Cardiac muscle cell (in vitro differentiated cells and primary cell): ENCODE measurements around the gene FNBP1. TPM values are rescaled to one million over a fixed set of nuclear protein-coding genes. Genes with fewer than 3 reads are reported as not detected.
A peak's percentile ranks its signal among the peaks of the same experiment; 100 is the strongest.
"Not testable (repeated sequence)": the region's sequence is repeated elsewhere in the genome, so short reads cannot be mapped to it uniquely, and the experiment has no call there.

ENCODE experiments used
- DNase-seq, 2 donors: peaks; one replicate each; pipeline versions ENCODE4 v3.0.0 to v3.0.0-alpha.2; 2010 to 2017; ENCODE audit warnings: low read depth in 1 of 2, low spot score in 1 of 2
- H3K27ac ChIP-seq: fragments of 200-600 bp; sonication (generic); 2 replicates; pipeline ENCODE4 v1.5.1; 2016
- H3K27me3 ChIP-seq: fragments of 200-600 bp; sonication (generic); 2 replicates; pipeline ENCODE4 v1.6.0; 2016; ENCODE audit warnings: control low read depth
- H3K36me3 ChIP-seq: fragments of 200-600 bp; sonication (generic); 2 replicates; pipeline ENCODE4 v1.5.1; 2016; ENCODE audit warnings: control low read depth
- H3K4me1 ChIP-seq: fragments of 200-600 bp; sonication (generic); 2 replicates; pipeline ENCODE4 v1.8.1; 2017; ENCODE audit warnings: low read depth, mild to moderate bottlenecking, mixed run types
- H3K4me3 ChIP-seq: fragments of 200-600 bp; sonication (generic); 2 replicates; pipeline ENCODE4 v1.5.1; 2016; ENCODE audit warnings: mild to moderate bottlenecking
- H3K9me3 ChIP-seq: fragments of 200-600 bp; sonication (generic); 2 replicates; pipeline ENCODE4 v1.5.1; 2017; ENCODE audit warnings: low read depth, mild to moderate bottlenecking, control low read depth
- polyA plus RNA-seq: library from polyadenylated mRNA; unstranded; fragments of >200 nt; fragmentation: Nextera tagmentation; extraction: Ambion mirVana; gene quantifications from 2 replicates; pipeline ENCODE4 v1.2.1, GENCODE V29; 2016
- total RNA-seq: library from RNA; depleted of rRNA; stranded (reverse); fragments of >200 nt; gene quantifications from 2 replicates; pipeline ENCODE4 v1.2.3, GENCODE V29; 2016
- TF ChIP-seq, protein P1 (sequence below): IDR thresholded peaks from 2 replicates; pipeline ENCODE4 v1.5.1; 2012; ENCODE audit warnings: low read depth, mild to moderate bottlenecking, low read length

Gene FNBP1
- total and polyA plus RNA-seq, 2 experiments from 2014 or later, result 20.5 to 37.9 TPM

DNA sequence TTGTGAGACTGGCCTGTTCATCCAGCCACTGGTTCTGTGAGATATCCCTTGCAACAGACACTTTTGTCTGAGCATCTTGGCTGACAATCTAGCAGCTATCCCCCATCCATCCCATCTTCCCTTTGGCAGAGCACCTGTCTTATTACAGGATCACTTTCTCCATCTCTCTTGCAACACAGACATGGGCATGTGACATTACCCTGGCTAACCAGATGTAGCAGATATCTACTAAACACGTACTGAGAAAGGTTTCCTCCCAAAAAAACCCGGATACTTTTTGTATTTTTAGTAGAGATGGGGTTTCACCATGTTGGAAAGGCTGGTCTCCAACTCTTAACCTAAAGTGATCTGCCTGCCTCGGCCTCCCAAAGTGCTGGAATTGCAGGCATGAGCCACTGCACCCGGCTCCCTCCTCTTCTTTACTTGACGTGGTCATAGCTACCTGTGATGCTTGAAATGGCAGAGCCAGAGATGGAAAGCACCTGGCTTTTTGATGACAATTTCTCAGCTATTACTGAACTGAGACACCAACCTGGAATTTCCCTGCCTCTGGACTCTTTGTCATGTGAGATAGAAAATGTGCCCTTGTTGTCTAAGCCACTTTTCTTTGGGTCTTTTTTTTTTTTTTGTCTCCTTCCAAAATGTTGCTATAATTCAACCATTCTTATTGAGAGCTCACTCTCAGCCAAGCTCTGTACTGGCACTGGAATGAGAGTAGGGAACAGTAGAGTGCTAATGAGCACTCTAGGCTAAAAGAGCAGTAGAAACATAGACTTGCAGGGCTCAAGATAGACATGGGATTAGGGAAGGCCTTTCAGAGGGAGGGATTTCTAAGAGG lies 32.6 kb downstream of the FNBP1 start:
- H3K27ac ChIP-seq, result no peak overlapping the region
- H3K4me3 ChIP-seq, result no peak overlapping the region
- no peaks in the 10 kb centered on the region for H3K4me1 ChIP-seq
- H3K36me3 ChIP-seq, result no peaks in the 10 kb centered on the region
- no peaks in the 10 kb centered on the region for H3K9me3 ChIP-seq
- no peak for DNase-seq
- TF ChIP-seq, protein P1, sequence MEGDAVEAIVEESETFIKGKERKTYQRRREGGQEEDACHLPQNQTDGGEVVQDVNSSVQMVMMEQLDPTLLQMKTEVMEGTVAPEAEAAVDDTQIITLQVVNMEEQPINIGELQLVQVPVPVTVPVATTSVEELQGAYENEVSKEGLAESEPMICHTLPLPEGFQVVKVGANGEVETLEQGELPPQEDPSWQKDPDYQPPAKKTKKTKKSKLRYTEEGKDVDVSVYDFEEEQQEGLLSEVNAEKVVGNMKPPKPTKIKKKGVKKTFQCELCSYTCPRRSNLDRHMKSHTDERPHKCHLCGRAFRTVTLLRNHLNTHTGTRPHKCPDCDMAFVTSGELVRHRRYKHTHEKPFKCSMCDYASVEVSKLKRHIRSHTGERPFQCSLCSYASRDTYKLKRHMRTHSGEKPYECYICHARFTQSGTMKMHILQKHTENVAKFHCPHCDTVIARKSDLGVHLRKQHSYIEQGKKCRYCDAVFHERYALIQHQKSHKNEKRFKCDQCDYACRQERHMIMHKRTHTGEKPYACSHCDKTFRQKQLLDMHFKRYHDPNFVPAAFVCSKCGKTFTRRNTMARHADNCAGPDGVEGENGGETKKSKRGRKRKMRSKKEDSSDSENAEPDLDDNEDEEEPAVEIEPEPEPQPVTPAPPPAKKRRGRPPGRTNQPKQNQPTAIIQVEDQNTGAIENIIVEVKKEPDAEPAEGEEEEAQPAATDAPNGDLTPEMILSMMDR, result no peak
- no peaks in the 10 kb centered on the region for H3K27me3 ChIP-seq

DNA sequence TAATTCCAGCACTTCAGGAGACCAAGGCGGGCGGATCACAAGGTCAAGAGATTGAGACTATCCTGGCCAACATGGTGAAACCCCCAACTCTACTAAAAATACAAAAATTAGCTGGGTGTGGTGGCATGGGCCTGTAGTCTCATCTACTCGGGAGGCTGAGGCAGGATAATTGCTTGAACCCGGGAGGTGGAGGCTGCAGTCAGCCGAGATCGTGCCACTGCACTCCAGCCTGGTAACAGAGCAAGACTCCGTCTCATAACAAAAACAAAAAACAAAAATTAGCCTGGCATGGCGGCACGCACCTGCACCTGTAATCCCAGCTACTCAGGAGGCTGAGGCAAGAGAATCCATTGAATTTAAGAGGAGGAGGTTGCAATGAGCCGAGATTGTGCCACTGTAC lies 33.4 kb downstream of the FNBP1 start:
- H3K27ac ChIP-seq, H3K36me3 ChIP-seq: not testable (repeated sequence)

DNA sequence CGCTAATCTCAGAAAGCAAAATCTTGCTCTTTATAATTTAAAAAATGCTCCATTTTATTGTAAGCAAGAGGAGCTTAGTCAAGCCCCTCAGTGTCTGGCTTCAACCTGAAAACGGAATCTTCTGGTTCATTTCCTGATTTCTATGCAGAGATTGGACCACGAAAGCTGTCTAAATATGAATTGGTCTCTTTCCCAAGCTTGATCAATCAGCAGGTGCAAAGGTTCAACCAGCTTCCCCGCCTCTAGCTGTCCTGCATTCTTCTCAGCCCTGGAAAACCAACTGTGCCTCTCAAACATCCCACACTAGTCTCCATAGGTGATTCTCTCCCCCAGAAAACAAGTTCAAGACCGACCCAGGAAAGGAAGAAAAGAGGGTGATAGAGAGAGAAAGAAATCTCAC lies 34.5 kb downstream of the FNBP1 start:
- DNase-seq, result no peak
- peaks cover 5% of the 10 kb centered on the region for H3K4me1 ChIP-seq
- no peaks in the 10 kb centered on the region for H3K9me3 ChIP-seq
- H3K36me3 ChIP-seq, result no peaks in the 10 kb centered on the region
- H3K27me3 ChIP-seq, result no peaks in the 10 kb centered on the region
- H3K4me3 ChIP-seq, result no peak overlapping the region
- TF ChIP-seq, protein P1, result no peak
- no peak overlapping the region for H3K27ac ChIP-seq

More for the DNA sequence above, 33.4 kb downstream of the FNBP1 start:
- not testable (repeated sequence) for DNase-seq, H3K9me3 ChIP-seq, H3K4me3 ChIP-seq, H3K4me1 ChIP-seq, H3K27me3 ChIP-seq

DNA sequence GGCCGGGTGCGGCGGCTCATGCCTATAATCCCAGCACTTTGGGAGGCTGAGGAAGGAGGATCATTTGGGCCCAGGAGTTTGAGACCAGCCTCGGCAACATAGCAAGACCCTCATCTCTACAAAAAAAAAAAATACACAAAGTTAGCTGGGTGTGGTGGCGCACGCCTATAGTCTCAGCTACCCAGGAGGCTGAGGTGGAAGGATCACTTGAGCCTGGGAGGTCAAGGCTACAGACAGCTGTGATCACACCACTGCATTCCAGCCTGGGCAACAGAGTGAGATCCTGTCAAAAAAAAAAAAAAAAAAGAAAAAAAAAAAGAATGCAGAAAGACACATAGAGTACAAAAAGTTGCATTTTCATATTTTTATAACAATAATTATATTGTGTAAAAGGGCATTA lies 36.0 kb downstream of the FNBP1 start:
- H3K9me3 ChIP-seq, H3K36me3 ChIP-seq, H3K27ac ChIP-seq, H3K4me1 ChIP-seq, DNase-seq, H3K4me3 ChIP-seq, H3K27me3 ChIP-seq: not testable (repeated sequence)

DNA sequence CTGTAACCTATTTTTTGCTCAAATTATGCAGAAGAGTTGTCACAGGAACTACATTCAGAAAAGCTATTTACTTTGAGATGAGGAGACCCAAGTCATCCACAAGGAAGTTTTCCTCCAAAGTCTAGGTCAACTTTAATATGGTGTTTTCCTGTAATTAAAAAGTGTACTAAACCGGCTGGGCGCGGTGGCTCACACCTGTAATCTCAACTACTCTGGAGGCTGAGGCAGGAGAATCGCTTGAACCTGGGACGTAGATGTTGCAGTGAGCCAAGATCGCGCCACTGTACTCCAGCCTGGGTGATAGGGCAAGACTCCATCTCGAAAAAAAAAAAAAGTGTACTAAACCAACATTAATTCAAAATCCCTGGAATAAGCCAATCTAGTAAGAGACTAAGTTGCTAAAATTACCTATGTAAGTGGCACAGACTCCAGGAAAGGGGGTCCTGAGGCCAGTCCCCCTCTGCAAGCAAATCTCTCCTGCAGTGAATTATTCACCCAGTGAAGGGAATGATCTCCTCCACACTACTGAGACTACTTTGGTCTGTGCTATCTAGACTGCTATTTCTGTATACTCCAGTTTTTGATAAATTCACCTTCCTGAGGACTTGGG lies 38.9 kb downstream of the FNBP1 start:
- DNase-seq, result no peak
- TF ChIP-seq, protein P1, result no peak
- no peak overlapping the region for H3K4me3 ChIP-seq
- no peaks in the 10 kb centered on the region for H3K36me3 ChIP-seq
- H3K27ac ChIP-seq, result peak overlapping the region; percentile 44
- no peaks in the 10 kb centered on the region for H3K27me3 ChIP-seq
- peaks cover 5% of the 10 kb centered on the region for H3K4me1 ChIP-seq
- H3K9me3 ChIP-seq, result no peaks in the 10 kb centered on the region

DNA sequence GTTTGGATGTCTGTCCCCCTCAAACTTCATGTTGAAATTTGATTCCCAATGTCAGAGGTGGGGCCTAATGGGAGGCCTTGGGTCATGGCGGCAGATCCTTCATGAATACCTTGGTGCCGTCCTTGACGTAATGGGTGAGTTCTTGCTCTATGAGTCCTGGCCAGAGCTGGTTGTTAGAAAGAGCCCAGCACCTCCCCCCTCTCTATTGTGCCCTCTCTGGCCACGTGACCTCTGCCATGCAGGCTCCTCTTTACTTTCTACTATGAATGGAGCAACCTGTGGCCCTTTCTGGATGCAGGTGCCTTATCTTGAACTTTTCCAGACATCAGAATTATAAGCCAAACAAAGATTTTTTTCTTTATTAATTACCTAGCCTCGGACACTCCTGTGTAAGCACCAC lies 40.7 kb downstream of the FNBP1 start:
- TF ChIP-seq, protein P1, result no peak
- Histone ChIP-seq H3K9me3 (no peaks in the 10 kb centered on the region), H3K27ac (no peak overlapping the region), H3K27me3 (no peaks in the 10 kb centered on the region), H3K4me3 (no peak overlapping the region), H3K4me1 (peaks cover 5% of the 10 kb centered on the region), H3K36me3 (no peaks in the 10 kb centered on the region)
- no peak for DNase-seq
